ENCODE results near the gene ELL2.

GRCh38 chr5:95948631-95949030 is 13.0 kb downstream of the ELL2 start:
- TF ChIP-seq RAD21 (IDR thresholded peaks at IDR 0.05; ENCODE audit: low read length) (no peak), EZH2phosphoT487 (IDR thresholded peaks at IDR 0.05; ENCODE audit: borderline replicate concordance, low read depth) (no peak), CTCF (IDR thresholded peaks at IDR 0.05) (no peak), RFX5 (IDR thresholded peaks at IDR 0.05; ENCODE audit: low read length) (no peak), POLR2AphosphoS5 (IDR thresholded peaks at IDR 0.05; ENCODE audit: low read depth, low read length) (no peak), MAX (IDR thresholded peaks at IDR 0.05; ENCODE audit: low read depth) (no peak), REST (IDR thresholded peaks at IDR 0.05; ENCODE audit: low read depth, low read length) (no peak), SIN3A (IDR thresholded peaks at IDR 0.05; ENCODE audit: borderline replicate concordance, low read depth, low read length) (no peak), NRF1 (IDR thresholded peaks at IDR 0.05; ENCODE audit: low read depth, low read length) (no peak), SMC3 (IDR thresholded peaks at IDR 0.05; ENCODE audit: low read depth, low read length) (no peak), FOXJ3 (CRISPR knock-in tag; IDR thresholded peaks at IDR 0.05) (no peak)

Measured in SK-N-SH (cell line).